Activated CD8-positive, alpha-beta memory T cell treated with anti-CD3 and anti-CD28 coated beads for 36 hours (primary cell): ENCODE results near the gene RAB23. TPM values are rescaled to one million over a fixed set of nuclear protein-coding genes. Genes with fewer than 3 reads are reported as not detected.

ENCODE experiments used
- CTCF ChIA-PET: fragments of 350-600 bp; sonication (Branson Sonifier 250); formaldehyde crosslinking; loops from one replicate; lab custom pipeline; 2021; ENCODE audit warnings: antibody characterized with exemption; lab: Charles Lee
- POLR2A ChIA-PET: fragments of 350-600 bp; sonication (Branson Sonifier 250); formaldehyde crosslinking; loops from one replicate; lab custom pipeline; 2021; ENCODE audit warnings: antibody characterized with exemption; lab: Charles Lee
- total RNA-seq, 2 experiments: library from RNA; stranded (reverse); gene quantifications; one replicate each; pipeline ENCODE4 v1.2.3, GENCODE V29; 2021

The RAB23 gene
- total RNA-seq, 2 experiments from 2014 or later, result 4.0 to 4.1 TPM

GRCh38 chr6:57198926-57199636, 23.0 kb downstream of the RAB23 start:
- ChIA-PET POLR2A (interaction anchor here (0.7 kb wide), 1 partner anchor 25 kb away, joined by 5 read pairs; no protein-coding TSS in a partner anchor), CTCF (no interaction called here)

- ChIA-PET CTCF (no interaction called here), POLR2A (no interaction called here)
Measured at GRCh38 chr6:57195457-57195856, 26.6 kb downstream of the RAB23 start.

- ChIA-PET CTCF (no interaction called here), POLR2A (no interaction called here)
Measured at GRCh38 chr6:57193177-57193576, 28.9 kb downstream of the RAB23 start.

- ChIA-PET CTCF (interaction anchor here (1.4 to 1.7 kb wide), 2 partner anchors 15 to 127 kb away, joined by 3 to 4 read pairs; partner anchors contain the start of gene PRIM2), POLR2A (no interaction called here)
Measured at GRCh38 chr6:57190140-57190539, 32.0 kb downstream of the RAB23 start.

GRCh38 chr6:57183336-57183735, 38.8 kb downstream of the RAB23 start:
- CTCF ChIA-PET, result no interaction called here
- POLR2A ChIA-PET, result no interaction called here

GRCh38 chr6:57182017-57182432, 40.1 kb downstream of the RAB23 start:
- CTCF ChIA-PET, result no interaction called here

GRCh38 chr6:57180596-57180995, 41.5 kb downstream of the RAB23 start:
- CTCF ChIA-PET, result no interaction called here
- POLR2A ChIA-PET, result no interaction called here

More at GRCh38 chr6:57182017-57182432, 40.1 kb downstream of the RAB23 start:
- POLR2A ChIA-PET, result no interaction called here

- CTCF ChIA-PET, result no interaction called here
- POLR2A ChIA-PET, result interaction anchor here (0.6 kb wide), 1 partner anchor 127 kb away, joined by 3 read pairs; no protein-coding TSS in a partner anchor
Measured at GRCh38 chr6:57177545-57178265, 44.4 kb downstream of the RAB23 start.

GRCh38 chr6:57174511-57174907, 47.6 kb downstream of the RAB23 start:
- ChIA-PET POLR2A (no interaction called here), CTCF (no interaction called here)

- CTCF ChIA-PET, result no interaction called here
- POLR2A ChIA-PET, result no interaction called here
Measured at GRCh38 chr6:57173886-57174510, 48.1 kb downstream of the RAB23 start.

- ChIA-PET CTCF (no interaction called here), POLR2A (interaction anchor here (1.2 to 1.4 kb wide), 2 partner anchors 80 to 144 kb away, joined by 3 to 5 read pairs; partner anchors contain the start of gene PRIM2)
Measured at GRCh38 chr6:57173056-57173885, 48.8 kb downstream of the RAB23 start.

- ChIA-PET CTCF (interaction anchor here (1.3 kb wide), 1 partner anchor 50 kb away, joined by 4 read pairs; the partner anchor contains the start of gene RAB23), POLR2A (interaction anchor here (1.2 to 1.4 kb wide), 3 partner anchors 49 to 145 kb away, joined by 3 to 5 read pairs (median 5); partner anchors contain the start of gene PRIM2)
Measured at GRCh38 chr6:57172136-57173055, 49.7 kb downstream of the RAB23 start, which contains the start of gene BAG2. BAG2 (plus strand) TSS chr6:57172326; CDS start chr6:57172698, 372 bp downstream.

- CTCF ChIA-PET, result no interaction called here
Measured at GRCh38 chr6:57165080-57165479, 57.0 kb downstream of the RAB23 start.

GRCh38 chr6:57163956-57164355, 58.2 kb downstream of the RAB23 start:
- POLR2A ChIA-PET, result no interaction called here
- CTCF ChIA-PET, result no interaction called here

More at GRCh38 chr6:57165080-57165479, 57.0 kb downstream of the RAB23 start:
- POLR2A ChIA-PET, result interaction anchor here (0.7 kb wide), 1 partner anchor 245 kb away, joined by 3 read pairs; no protein-coding TSS in a partner anchor

- CTCF ChIA-PET, result no interaction called here
- POLR2A ChIA-PET, result no interaction called here
Measured at GRCh38 chr6:57162516-57162915, 59.6 kb downstream of the RAB23 start.

GRCh38 chr6:57162028-57162427, 60.1 kb downstream of the RAB23 start:
- ChIA-PET POLR2A (no interaction called here), CTCF (no interaction called here)

- ChIA-PET POLR2A (no interaction called here), CTCF (no interaction called here)
Measured at GRCh38 chr6:57159127-57159526, 63.0 kb downstream of the RAB23 start.

GRCh38 chr6:57158658-57159057, 63.4 kb downstream of the RAB23 start:
- POLR2A ChIA-PET, result no interaction called here
- CTCF ChIA-PET, result no interaction called here
